ENCODE results near the gene ZNF609.
"Not testable (repeated sequence)": the region's sequence is repeated elsewhere in the genome, so short reads cannot be mapped to it uniquely, and the experiment has no call there.

Gene ZNF609

GRCh38 chr15:64607416-64607815 lies 147.0 kb downstream of the ZNF609 start:
- in situ Hi-C loops (cut with MboI; ENCODE audit: low pct_unique_long_range_greater_than_20kb, low sequenced_read_pairs) = not testable (repeated sequence)

DNA sequence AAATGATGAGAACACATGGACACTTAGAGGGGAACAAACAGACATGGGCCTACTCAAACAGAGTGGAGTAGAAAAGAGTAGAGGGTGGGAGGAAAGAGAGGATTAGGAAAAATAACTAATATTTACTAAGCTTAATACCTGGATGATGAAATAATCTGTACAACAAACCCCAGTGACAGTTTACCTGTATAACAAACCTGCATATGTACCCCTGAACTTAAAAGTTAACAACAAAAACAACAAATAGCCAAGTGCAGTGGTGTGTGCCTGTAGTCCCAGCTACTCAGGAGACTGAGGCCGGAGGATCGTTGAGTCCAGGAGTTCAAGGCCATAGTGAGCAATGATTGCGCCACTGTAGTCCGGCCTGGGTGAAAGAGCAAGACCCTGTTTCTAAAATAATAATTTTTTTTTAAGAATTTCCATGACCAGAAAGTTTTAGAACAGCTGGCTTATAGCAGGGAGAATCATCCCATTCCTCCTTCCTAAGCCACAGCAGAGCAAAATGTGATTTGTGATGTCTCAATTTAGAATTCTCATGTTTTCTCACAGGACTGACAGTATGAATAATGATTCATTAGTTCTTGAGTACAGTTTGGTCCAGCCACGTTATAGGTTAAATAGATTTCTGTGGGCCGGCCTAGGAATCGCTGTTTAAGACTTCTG lies 150.0 kb downstream of the ZNF609 start:
- in situ Hi-C loops (cut with MboI; ENCODE audit: low pct_unique_long_range_greater_than_20kb, low sequenced_read_pairs) = no loop called here
- DNase-seq = no peak

More at GRCh38 chr15:64607416-64607815, 147.0 kb downstream of the ZNF609 start:
- not testable (repeated sequence) for DNase-seq

DNA sequence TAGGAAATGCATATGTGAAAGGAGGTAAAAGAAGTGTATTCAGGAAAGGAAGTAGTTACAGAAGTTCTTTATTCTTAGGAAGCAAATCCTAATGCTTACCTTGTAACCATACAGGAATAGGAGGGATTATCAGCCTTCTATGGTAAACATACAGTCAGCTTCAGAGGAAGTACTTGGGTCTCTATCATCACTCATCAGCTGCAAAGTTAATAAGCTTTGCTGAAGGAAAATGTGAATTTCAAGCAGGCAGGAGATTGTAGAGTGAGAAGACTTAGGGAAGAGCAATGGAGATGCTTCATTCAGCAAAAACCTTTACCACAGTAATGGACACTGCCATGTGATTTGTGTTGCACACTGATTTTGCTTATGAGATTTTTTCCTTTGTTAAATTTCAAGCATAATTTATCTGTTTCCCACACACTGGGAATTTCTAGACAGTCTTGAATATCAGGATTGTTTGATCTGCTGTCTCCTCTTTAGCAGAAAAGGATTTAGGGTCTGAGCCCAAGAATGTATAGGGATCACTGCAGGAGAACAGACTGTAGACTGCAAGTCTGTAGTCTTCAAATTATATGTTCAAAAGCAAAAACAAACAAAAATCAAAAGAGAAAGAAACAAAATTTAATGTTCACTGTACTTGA lies 150.8 kb downstream of the ZNF609 start:
- in situ Hi-C loops (cut with MboI; ENCODE audit: low pct_unique_long_range_greater_than_20kb, low sequenced_read_pairs) = no loop called here
- peak; percentile 39 for DNase-seq

DNA sequence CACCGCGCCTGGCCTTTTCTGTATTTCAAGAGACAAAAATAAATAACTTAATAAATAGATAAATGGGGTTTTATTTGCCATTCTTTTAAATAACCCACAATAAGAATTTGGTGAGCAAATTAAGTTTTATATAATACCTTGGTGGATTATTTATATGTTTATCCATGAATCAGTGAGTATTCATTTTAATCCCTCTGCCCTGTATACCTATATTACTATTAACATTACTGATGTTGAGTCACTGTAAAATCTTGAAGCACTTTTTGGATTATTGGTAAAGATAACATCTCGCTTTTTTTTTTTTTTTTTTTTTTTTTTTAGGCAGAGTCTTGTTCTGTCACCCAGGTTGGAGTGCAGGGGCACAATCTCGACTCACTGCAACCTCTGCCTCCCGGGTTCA lies 154.1 kb downstream of the ZNF609 start:
- in situ Hi-C loops (cut with MboI; ENCODE audit: low pct_unique_long_range_greater_than_20kb, low sequenced_read_pairs) = no loop called here
- DNase-seq = no peak

DNA sequence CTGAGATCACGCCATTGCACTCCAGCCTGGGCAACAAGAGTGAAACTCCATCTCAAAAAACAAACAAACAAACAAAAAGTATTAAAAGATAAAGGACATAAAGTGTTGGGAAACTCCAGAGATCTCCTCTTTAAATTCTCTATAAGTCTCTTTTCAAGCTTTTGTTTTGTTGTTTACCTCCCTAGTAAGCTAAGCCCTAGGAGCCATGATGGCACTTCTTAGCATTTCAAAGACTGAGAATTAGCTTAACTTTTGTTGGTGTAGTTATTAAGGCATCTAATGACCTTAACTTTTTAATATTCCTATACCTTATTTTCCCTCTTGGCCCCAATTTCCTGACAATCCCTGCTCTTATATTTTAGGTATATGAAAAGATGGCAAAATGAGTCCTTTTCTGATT lies 157.3 kb downstream of the ZNF609 start:
- no peak for DNase-seq
- in situ Hi-C loops (cut with MboI; ENCODE audit: low pct_unique_long_range_greater_than_20kb, low sequenced_read_pairs) = no loop called here

DNA sequence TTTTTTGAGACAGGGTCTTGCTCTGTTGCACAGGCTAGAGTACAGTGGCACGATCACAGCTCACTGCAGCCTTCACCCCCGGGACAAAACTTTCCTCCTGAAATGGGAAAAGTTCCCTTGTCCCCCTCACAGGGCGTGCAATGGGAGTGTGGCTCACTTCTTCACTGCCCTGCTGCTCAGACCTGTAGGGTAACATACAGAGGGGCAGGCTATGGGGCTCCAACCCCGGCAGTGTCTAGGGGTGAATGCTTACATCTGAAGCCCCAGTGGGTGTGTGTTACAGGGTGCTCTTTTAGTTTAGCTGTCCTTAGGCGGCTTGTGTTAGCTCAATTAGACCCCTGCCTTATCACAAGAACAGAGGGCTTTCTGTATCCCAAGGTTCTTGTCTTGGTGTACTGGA lies 157.8 kb downstream of the ZNF609 start:
- DNase-seq = no peak
- in situ Hi-C loops (cut with MboI; ENCODE audit: low pct_unique_long_range_greater_than_20kb, low sequenced_read_pairs) = no loop called here

DNA sequence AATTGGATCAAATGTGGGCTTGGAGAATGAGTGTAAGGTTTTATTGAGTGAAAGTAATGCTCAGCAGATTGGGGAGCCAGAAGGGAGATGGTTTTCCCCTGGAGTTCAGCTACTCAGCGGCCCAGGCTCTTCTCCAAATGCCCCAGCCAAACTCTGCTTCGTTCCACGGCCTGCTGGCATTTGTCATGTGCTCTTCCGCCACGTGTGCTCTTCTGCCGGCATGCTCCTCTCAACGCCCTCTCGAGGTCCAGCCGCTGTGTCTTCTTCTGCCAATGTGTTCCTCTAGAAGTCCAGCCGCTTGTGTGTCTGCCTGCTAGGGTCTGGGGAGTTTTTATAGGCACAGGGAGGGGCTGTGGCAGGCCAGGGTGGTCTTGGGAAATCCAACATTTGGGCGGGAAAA lies 158.2 kb downstream of the ZNF609 start:
- in situ Hi-C loops (cut with MboI; ENCODE audit: low pct_unique_long_range_greater_than_20kb, low sequenced_read_pairs) = no loop called here
- no peak for DNase-seq

DNA sequence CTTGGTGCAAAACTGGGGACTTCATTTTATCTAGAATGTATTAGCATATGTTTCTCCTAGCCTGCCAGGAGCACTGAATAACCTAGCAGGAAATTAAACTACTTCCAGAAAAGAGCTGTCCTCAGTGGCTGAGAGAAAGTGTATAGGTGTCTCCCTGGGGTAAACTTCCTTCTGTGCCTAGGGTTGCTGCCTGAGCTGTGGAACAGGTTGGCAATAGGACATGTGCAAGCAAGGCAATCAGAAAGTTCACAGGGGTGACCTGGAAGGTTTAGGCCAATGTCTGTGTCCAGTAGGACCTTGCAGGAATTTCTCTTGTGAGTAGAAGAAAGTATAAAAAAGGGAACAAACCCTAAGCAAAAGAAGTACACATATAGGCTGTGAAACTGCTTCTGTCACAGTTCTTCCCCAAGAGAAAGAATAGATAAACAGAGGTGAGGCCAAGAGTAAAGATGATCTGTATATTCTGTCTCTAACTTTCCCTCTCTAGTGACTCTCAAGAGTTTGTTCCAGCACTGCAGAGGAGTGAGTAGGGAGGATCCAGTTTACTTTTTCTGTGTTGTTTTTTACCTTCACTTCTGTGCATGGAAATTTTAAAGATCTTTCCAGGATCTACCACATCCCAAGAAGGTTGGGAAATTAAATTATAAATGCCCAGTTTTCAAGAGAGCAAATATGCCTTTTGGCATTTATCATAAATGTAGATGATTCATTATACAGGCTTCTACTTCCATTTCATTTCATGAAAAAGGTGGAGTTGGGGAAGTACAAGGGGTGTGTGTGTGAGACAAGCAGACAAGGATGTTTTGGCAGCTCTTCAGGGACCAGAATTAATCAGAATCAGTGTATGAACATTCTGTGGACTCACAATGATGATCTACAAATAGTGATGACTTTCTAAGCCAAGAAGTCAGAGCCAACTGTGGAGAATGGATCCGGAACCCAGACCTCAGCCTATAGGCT lies 159.8 kb downstream of the ZNF609 start:
- in situ Hi-C loops (cut with MboI; ENCODE audit: low pct_unique_long_range_greater_than_20kb, low sequenced_read_pairs) = no loop called here

DNA sequence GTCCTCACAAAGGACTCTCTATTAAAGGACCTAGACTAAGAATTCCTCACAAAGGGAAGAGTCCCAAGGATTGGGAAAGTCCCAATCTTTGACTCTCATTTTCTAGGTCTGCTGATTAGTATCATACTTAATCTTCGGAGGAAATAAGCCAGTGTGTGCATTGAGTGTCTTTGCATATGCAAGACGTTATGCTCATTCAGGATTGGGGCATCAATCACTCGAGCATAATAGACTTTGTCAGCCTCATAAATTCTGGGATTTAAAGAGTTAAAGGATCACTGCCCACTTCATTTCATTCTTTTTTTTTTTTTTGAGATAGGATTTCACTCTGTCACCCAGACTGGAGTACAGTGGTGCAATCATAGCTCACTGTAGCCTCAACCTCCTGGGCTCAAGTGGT lies 160.7 kb downstream of the ZNF609 start:
- DNase-seq = no peak

More for the DNA sequence above, 159.8 kb downstream of the ZNF609 start:
- DNase-seq = no peak

DNA sequence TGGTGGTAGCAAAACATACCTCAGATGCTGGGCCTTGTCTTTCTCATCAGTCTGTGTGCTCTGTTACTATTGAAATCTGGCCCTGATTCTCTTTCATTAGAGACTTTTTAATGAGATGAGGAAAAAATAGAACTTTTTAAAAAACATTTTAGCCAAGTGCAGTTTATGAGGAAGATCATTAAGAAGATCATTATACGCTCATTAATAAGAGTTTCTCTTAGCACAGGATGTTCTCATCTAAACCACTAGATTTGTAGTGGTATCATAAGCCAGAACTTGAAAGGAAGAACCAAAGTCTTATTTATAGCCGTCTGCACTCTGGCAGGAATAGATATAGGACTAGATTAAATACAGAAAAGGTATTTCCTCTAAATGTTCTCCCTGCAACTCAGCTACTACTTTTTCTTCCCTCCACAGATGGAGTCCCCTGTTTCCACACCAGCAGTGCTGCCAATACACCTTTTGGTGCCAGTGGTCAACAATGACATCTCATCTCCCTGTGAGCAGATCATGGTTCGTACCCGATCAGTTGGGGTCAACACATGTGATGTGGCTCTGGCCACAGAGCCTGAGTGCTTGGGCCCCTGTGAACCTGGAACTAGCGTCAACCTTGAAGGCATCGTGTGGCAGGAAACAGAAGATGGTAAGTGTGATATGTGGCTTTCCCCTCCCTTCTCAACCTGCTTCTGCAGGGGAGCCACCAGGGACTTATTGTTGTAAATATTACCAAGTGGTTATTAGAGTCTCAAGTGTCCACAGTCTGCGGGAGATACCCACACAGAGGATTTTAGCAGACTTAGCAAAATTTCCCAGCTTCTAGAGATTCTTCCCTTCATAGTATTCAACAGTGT lies 162.3 kb downstream of the ZNF609 start:
- peak; percentile 75 for DNase-seq
- in situ Hi-C loops (cut with MboI; ENCODE audit: low pct_unique_long_range_greater_than_20kb, low sequenced_read_pairs) = no loop called here

More for the DNA sequence above, 160.7 kb downstream of the ZNF609 start:
- in situ Hi-C loops (cut with MboI; ENCODE audit: low pct_unique_long_range_greater_than_20kb, low sequenced_read_pairs) = no loop called here

DNA sequence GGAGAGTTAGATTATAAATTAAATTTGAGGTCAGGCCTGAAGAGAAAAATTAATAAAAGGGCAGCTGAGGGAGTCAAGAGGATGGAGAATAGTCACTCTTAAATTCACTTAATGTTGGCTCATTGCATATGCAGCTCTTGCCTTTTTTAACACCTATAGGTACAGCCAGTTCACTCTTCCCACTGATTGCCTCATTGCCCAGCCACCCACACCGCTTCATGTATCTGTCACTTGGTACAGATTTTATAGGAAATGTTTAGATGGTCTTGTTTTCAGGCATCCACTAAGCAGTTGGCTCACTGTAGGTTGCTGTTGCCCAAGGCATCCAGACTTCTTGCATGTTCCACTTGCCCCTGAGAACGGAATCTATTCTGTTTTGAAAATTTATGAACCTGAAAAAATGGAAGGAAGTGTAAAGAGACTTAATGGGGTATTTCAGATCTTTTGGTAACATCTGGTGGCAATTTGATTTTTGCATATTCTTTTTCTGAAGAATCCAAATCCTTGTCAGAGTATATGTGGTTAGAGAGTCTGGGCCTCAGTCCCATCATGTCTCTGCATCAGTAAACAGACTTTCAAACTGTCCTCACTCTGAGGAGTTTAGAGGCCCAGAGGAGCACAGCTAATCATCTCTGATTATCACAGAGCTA lies 163.1 kb downstream of the ZNF609 start:
- no peak for DNase-seq

DNA sequence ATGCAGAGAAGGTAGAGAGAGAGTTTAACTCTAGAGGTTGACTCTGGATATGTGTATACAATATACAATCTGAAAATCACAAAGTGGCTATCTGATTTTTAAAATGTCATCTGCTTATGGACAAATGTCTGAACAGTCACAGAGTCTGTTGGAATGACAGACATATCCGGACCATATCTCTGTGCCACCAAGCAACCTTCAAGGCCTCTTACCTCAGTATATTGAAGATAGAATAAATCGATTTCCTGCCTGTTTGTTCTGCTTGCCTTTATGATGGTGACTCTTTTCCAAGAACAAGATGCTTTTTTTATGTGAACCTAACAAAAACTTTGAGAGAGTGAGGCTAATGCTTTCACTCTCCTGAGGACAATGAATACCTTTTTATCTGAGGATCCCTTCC lies 163.9 kb downstream of the ZNF609 start:
- in situ Hi-C loops (cut with MboI; ENCODE audit: low pct_unique_long_range_greater_than_20kb, low sequenced_read_pairs) = no loop called here
- no peak for DNase-seq

More for the DNA sequence above, 163.1 kb downstream of the ZNF609 start:
- in situ Hi-C loops (cut with MboI; ENCODE audit: low pct_unique_long_range_greater_than_20kb, low sequenced_read_pairs) = no loop called here

GRCh38 chr15:64629063-64629462 lies 168.7 kb downstream of the ZNF609 start:
- in situ Hi-C loops (cut with MboI; ENCODE audit: low pct_unique_long_range_greater_than_20kb, low sequenced_read_pairs) = no loop called here
- no peak for DNase-seq

DNA sequence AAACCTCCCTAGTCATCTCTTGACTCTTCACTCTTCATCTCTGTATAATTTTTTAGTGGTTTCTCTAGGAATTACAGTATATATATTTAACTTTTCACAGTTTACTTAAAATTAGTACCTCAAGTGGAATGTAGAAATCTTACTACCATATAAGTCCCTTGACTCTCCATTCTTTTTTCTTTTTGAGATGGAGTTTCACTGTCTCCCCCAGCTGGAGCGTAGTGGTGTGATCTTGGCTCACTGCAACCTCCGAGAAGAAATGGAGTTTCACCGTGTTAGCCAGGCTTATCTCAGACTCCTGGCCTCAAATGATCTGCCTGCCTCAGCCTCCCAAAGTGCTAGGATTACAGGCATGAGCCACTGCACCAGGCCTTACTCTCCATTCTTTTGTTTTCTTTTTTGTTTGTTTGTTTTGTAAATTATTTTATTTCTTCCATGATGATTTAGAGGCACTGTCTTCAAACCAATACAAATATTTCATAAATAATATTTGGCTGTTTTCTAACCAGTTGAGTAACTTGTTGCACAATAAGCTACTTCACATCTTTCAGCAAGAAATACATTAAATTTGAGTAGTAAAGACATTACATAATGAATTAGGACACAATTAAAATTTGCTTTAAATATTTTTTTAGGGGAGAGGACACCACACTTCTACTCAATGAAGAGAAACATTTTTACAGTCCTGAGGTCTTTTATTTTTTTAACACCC lies 170.2 kb downstream of the ZNF609 start:
- no peak for DNase-seq
- in situ Hi-C loops (cut with MboI; ENCODE audit: low pct_unique_long_range_greater_than_20kb, low sequenced_read_pairs) = no loop called here

DNA sequence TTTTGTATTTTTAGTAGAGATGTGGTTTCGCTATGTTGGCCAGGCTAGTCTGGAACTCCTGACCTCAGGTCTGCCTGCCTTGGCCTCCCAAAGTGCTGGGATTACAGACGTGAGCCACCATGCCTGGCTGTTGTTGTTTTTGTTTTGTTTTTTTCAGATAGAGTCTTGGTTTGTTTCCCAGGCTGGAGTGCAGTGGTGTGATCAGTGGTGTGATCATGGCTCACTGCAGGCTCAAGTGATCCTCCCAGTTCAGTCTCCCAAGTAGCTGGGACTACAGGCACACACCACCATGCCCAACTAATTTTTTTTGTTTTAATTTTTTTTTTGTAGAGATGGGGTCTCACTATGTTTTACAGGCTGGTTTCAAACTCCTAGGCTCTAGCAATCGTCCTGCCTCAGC lies 172.3 kb downstream of the ZNF609 start:
- in situ Hi-C loops (cut with MboI; ENCODE audit: low pct_unique_long_range_greater_than_20kb, low sequenced_read_pairs) = not testable (repeated sequence)

DNA sequence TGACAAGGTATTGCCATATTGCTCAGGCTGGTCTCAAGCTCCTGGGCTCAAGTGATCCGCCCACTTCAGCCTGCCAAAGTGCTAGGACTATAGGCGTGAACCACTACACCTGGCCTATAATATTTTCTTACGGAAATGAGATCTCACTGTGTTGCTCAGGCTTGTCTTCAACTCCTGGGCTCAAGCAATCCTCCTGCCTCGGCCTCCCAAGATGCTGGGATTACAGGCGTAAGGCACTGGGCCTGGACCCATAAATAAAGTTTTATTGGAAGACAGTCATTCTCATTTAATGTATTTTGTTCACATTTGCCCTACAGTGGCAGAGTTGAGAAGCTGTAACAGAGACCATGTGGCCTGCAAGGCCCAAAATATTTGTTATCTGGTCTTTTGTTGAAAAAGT lies 173.0 kb downstream of the ZNF609 start:
- no peak for DNase-seq
- in situ Hi-C loops (cut with MboI; ENCODE audit: low pct_unique_long_range_greater_than_20kb, low sequenced_read_pairs) = no loop called here

More for the DNA sequence above, 172.3 kb downstream of the ZNF609 start:
- not testable (repeated sequence) for DNase-seq

GRCh38 chr15:64634027-64634426 lies 173.6 kb downstream of the ZNF609 start:
- in situ Hi-C loops (cut with MboI; ENCODE audit: low pct_unique_long_range_greater_than_20kb, low sequenced_read_pairs) = no loop called here
- peak; percentile 93 for DNase-seq

Data from KBM-7 (cell line).